DMS 273 (cell line): ENCODE data around the gene KIRREL3.
A peak's percentile ranks its signal among the peaks of the same experiment; 100 is the strongest.

Experiments used
- DNase-seq: peaks from one replicate; lab custom pipeline; 2025; ENCODE audit not compliant: unreplicated experiment; lab: John Stamatoyannopoulos, UW

The KIRREL3 gene

DNA sequence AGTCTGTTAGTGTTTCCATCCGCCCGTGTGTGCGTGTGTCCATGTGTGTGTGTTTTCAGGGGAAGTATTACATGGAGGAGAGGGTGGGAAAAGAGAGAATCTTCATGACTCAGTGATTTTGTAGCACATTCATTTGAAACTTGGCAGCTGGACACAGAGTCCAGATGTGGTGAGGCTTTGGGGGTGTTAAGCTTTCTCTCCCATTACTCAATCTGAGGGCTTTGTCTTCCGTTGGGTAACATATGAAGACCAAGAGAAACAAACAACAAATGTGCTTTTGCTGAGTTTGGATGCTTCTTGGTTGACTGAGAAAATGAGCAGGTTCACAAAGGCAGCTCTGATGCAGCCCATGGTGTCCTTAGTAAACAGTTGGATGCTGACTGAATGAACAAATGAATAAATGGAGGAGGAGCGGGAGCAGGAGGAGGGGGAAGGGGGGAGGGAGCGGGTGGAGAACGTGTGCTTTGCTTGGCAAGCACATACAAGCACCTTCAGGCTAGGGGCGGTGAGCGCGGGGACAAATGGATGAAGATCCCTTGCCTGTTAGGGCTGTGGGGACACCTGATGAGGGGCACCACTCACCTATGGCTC, 540.8 kb downstream of the KIRREL3 start:
- no peak for DNase-seq

DNA sequence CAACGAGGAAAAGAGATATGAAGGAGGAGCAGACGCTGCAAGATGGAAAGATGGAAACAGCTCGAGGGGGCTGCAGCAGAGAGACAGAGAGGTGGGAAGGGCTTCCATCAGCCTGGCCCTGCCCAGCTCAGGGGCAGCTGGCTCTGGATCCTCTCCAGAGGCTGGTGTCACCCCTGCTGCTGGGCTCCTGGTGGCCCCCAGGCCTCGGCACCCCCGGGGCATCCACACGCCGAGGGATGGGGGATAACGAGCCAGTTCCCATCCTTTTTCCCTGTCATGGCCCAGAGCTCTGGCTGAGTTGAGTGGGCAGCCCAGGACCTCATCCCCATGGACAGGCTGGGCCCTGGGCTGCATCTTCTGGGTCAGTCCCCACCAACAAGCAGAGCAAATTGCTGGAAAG, 542.8 kb downstream of the KIRREL3 start:
- DNase-seq, result no peak

DNA sequence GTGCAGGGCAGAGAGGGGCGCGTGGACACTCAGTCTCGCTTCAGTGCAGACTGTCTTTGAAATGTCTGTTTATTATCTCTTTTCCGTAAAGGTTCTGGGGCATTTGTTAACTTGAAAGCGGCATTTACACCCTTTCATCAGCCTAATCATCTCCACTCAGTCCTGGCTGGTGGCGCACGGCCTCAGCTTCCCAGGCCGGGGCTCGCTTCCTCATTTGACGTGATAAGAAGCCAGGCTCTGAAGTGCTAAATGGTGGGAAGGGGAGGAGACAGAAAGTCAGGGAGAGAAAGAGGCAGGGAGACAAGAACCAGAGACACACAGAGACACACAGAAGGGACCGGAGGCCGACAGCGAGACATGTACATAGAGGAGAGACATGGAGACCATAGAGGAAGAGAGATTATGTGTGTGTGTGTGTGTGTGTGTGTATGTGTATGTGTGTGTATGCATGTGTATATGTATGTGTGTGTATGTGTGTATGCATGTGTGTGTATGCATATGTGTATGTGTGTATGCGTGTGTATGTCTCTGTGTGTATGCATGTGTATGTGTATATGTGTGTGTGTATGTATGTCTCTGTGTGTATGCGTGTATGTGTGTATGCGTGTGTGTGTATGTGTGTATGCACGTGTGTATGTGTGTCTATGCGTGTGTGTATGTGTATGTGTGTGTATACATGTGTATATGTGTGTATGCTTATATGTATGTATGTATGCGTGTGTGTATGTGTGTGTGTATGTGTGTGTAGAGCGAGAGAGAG, 543.6 kb downstream of the KIRREL3 start:
- no peak for DNase-seq

DNA sequence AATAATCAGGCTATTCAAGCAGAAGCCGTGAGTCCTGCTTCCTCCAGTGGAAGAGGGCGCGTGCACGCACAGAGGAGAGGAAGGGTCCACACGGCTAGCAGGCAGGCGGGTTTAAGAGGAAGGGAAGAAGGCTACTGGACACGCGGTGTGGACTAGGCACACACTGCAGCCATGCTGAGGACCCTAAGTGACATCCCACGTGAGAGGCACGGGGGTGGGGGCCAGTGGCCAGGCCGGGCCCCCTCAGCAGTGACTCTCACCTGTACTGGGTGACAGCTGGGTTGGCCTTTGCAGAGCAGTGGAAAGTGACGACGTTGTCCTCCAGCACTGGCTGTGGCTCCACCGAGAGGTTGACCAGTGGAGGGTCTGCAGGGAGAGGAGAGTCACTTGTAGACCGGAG, 544.5 kb downstream of the KIRREL3 start:
- no peak for DNase-seq

DNA sequence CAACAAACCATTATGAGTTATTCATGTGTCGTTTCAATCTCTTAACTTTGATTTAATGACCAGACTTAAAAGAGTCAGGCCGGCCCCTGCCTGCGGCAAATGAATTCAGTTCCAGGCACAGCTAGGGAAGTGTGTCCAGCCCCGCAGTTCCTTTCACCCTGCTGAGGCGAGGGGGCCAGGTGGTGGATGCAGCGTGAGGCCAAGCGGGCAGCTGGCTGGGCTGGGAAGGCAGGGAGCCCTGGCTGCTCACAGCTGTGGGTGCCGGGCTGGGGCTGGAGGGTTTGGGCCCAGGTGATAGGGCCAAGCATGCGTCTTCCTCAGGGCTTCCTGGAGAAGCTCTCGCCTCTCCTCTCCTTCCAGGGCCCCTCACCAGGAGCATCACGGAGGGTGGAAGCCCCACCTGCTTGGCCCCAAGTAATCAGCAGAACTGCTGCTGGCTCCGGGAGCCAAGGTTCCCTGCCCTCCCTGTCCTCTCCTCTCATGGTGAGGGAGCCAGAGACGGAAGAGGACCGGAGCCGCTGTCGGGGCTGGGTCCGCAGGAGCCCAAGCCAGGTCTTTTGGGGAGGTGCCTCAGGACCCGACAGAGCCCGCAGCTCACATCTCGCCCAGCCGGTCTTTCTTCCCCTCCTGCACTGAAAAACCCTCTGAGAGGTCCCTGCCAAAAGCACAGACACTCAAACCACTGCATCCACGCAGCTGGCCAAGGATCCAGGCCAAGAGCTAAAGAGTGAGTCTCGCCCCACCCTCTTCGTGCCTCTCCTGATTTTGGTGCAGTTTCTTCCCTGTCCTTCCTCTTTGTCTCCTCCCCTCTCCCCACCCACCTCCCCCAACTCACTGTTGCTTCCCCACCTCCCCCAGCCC, 548.1 kb downstream of the KIRREL3 start:
- peak; percentile 43 for DNase-seq

DNA sequence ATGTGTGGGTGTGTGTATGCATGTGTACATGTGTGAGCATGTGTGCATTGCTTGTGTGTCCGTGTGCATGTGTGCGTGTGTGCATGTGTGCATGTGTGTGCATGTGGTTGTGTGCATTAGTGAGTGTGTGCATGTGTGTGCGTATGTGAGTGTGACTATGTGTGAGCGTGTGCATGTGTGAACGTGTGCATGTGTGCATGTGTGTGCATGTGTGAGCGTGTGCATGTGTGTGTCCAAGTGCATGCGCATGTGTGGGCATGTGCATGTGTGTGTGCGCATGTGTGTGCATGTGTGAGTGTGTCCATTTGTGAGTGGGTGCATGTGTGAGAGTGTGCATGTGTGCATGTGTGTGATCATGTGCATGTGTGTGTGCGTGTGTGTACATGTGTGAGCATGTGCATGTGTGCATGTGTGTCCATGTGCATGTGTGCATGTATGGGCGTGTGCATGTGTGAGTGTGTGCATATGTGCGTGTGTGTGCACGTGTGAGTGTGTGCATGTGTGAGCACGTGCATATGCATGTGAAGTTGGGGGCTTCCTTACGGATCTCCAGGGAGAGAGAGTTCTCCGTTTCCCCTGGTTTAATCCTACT, 549.3 kb downstream of the KIRREL3 start:
- DNase-seq, result no peak

DNA sequence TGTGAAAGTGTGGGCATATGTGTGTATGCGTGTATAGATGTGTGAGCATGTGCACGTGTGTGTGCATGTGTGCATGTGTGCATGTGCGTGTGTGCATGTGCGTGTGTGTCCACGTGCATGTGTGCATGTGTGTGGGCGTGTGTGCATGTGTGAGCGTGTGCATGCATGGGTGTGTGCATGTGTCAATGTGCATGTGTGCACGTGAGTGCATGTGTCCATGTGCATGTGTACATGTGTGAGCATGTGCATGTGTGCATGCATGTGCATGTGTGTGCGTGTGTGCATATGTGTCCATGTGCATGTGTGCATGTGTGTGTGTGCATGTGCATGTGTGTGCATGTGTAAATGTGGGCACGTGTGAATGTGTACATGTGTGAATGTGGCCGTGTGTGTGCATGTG, 549.8 kb downstream of the KIRREL3 start:
- DNase-seq, result no peak

DNA sequence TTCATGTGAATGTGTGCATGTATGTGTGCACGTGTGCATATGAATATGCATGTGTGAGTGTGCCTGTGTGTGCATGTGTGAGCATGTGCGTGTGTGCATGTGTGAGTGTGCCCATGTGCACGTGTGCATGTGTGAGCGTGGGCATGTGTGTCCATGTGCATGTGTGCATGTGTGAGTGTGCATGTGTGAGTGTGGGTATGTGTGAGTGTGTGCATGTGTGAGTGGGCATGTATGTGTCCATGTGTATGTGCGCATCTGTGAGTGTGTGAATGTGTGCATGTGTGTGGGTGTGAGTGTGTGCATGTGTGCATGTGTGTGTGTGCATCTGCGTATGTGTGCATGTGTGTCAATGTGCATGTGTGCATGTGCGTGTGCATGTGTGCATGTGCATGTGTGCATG, 550.4 kb downstream of the KIRREL3 start:
- DNase-seq, result no peak

DNA sequence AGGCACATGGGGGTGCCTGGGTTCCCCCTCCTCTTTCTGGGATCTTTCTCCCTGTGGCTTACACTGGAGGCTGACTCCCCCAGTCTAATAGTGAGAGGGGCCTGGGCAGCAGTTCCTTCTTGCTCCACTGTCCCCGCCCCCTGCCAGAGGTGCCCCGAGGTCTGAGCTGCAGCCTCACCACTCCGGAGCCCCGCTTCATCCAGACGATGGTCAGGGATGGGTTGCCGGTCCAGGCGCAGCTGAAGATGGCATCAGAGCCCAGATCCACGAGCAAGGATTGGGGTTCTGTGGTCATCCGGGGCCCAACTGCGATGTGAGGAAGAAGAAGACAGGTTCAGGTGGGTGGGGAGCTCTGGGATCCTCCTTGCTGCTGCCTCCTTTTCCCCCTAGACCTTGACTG, 554.0 kb downstream of the KIRREL3 start:
- DNase-seq, result no peak

DNA sequence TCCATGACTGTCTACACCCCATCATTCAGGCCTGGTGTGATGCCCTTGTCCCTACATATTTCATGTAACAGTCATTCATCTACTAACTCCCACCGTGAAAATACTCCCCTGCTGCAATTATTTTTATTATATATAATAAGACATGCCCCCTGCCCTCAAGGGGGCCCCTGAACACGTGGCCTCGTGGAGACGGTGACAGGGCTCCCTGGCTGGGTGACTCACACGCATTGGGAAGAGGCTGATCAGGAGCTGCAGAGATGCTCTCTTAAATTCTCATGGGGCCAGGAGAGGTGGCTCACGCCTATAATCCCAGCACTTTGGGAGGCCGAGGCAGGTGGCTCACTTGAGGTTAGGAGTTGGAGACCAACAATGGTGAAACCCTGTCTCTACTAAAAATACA, 556.5 kb downstream of the KIRREL3 start:
- DNase-seq, result no peak

DNA sequence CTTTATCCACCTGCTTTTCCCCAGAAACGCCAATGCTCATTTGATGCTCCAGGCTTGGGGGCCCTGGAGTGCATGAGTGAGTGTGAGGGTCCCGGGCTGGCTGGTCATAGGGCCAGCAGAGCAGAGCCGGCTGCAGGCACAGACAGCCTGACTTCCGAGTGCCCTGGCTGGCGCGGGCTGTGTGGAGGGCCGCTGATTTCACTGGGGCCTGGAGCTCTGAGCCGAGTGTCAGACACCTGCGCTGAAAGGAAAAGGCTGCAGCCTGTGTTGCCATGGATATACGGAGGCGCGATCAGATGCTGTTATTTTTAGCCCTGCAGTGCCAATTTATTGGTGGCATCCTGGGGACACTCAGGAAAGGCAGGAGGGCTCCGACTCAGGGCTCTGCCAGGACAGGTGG, 557.5 kb downstream of the KIRREL3 start:
- no peak for DNase-seq

DNA sequence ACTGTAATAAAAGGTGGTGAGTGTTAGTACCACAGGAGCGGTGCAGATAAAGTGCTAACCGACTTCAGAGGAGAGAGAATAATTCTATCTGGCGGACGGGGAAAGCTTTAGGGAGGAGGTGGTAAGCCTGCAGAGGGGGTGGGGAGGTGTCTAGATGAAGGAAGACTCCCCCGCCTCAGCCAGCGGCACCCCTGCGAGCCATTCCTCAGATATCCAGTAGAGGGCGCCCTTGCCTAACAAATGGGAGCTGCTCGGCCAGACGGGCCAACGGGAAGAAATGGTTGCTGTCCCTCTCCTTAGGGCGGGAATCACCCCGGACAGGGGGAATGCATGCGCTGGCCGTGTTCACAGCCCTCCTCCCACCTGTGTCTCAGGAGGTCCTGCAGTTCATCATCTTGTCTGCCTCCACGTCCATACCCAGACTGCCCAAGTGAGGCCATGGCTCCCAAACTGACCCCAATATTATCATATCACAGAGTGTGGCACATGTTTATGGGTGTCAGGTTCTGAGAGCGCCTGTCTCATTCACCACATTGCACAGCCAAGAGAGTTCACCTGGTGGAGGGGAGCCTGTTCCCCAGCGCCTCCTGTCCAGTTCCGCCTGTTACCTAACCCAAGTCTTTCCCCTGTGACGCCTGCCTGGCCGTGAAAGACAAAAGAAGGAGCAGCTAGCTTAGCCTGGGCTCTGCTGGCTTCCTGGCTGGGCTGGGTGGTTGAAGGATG, 559.6 kb downstream of the KIRREL3 start:
- peak; percentile 88 for DNase-seq

DNA sequence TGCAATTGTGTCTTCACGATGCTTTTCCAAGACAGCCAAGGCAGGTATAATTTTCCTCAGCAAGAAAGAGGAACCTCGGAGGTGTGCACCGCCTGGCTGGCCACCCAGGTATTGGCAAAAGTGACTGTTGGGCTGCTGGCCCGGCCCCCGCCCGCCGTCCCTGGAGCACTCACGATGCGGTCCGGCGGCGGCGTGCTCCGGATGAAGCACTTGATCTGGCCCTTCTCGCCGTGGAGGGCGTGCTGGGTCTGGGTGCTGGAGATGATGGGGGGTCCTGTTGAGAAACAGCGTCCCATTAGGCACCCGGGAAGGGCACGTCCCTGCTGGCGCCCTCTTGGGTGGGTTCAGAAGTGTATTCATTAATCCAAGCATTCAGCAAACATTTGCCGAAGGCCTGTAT, 560.3 kb downstream of the KIRREL3 start:
- no peak for DNase-seq

DNA sequence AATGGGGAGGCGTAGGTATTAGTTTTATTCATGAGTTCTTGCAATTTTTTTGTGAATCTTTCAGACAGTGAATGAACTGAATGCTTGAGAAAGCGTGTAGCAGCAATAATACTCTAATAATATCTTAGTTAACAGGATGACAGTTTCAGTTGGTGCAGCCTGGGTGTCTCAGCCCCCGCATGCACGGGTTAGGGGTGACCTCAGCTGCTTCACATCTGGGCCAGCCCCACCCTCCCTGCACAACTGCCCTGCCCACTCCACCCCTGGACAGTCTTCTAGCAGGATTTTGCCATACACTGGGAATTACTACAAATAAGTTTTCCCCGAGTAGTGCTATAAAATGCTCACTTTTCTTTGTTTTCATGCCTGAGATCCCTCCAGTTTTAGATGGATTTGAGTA, 561.9 kb downstream of the KIRREL3 start:
- no peak for DNase-seq

DNA sequence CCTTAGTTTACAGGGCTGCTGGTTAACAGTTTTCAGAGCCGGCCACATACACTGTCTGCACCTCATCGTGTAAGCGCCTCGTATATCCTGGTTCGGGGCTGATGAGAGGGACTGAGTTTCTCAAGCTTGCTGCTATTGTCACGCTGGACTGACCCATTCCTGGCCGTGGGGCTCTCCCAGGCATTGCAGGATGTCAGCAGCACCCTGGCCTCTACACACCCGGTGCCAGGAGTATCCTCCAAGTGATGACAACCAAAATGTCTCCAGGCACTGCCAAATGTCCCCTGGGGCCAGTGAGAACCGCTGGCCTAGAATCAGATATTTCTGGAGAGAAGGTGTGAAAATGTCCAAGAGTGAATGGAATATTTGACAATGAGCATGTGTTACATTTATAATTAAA, 562.3 kb downstream of the KIRREL3 start:
- no peak for DNase-seq

DNA sequence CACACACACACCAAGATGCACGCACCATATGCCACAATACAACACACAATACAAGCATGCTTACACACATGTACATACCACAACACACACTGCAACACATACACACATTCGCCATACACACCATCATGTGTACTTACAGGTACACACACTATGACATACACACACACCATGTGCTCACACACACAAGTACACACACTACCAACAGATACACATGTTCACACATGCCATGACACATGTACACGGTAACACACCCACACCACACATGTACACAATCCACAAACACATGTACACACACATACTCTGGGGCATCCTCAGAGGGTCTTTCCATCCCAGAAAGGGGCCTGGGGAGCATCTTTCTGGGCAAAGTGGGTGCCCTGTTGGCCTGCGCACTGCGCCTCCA, 562.8 kb downstream of the KIRREL3 start:
- DNase-seq, result no peak

DNA sequence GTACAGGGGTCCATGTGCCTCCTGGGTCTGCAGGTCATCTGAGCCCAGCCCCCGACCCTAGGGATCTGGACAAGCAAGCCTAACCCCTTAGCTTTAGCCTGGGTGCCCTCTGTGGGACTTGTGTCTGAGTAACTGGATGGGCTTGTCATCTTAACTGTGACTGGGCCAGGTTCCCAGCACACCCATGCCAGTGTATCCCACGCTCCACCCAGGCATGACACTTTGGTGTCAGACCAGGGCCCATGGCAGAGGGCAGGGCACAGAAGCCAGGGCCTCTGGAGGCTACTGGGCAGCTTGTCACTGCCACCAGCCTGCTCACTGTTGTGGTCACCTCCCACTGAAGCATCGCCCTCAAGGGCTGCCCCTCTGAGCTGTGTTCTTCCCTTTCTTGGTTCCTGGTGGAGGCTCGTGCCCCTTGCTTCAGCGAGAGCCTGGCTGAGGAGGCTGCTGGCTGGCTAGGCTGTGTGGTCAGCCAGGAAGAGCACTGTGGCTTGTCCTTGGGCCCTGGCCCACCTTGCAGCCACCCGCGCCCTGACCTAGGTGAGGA, 564.3 kb downstream of the KIRREL3 start:
- DNase-seq, result no peak

DNA sequence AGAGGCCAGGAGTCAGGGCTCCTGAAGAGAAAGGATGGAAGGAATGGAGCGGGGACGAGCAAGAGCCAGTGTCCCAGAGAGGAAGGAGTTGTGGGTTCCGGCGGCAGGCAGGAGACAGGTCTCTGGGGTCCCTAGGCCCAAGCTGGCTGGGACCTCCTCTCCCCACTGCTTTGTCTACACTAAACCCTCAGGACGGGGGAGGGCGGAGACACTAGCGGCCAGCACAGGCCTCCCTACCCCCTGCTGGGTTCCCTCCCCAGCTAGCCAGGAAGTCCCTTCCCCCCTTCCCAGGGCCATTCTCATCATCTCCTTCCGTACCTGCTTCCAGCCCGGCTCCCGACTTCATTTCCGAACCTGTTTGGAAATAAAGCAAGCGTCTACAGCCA, 565.6 kb downstream of the KIRREL3 start:
- no peak for DNase-seq

DNA sequence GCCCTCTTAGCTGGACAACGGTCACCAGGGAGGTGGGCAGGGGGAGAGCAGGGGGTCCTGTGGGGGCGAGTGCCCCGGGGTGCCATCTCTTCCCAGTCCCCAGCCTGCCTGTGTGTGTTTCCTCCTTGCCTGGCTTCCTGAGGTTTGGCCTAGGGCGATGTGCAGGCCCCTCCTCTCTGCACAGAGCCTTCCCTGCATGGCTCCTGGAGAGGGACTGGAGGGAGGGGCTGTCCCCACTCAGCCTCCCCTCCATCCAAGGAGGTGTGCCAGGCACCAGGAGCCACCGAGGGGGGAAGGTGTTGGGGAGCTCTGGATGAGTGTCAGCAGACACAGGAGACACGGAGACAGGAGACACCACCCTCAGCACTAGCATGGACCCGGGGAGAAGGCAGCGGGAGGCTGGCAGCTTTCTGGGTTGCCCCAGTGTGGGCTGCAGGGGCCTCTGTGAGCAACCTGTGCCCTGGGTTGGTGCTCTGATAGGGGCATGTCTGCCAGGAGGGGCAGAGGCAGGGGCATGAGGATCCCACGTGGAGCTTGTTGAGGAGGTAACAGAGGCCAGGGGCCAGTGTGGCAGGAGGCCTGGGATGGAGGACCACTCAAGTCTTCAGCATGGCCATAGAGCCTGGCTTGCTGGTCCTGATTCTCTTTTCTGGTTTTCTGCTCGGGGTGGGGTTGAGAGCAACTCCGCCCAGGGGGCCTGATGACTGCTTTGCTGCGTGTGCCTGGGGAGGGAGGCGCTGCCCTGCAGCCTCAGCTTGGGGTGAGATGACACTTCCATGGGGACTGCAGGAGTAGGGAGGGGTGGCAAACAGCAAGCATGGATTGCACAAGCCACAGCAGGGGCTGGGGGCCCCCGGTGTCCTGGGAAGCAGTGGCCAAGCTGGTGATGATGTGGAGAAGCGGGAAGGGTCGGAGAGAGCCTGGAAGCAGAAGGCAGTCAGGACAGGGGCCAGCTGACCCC, 566.3 kb downstream of the KIRREL3 start:
- DNase-seq, result no peak
